H1 (cell line): Measurements from ENCODE around the gene CIAO2B. TPM values are rescaled to one million over a fixed set of nuclear protein-coding genes. Genes with fewer than 3 reads are reported as not detected.

ENCODE experiments used
- CTCF ChIA-PET: fragments of 300-600 bp; sonication (Branson Sonifier 250); formaldehyde crosslinking; loops from one replicate; lab custom pipeline; 2021; ENCODE audit not compliant: partially characterized antibody; lab: Charles Lee
- POLR2A ChIA-PET: fragments of 300-600 bp; sonication (Branson Sonifier 250); formaldehyde crosslinking; loops from one replicate; lab custom pipeline; 2021; ENCODE audit warnings: inconsistent platforms; ENCODE audit not compliant: partially characterized antibody; lab: Charles Lee
- DNase-seq, 2 experiments: peaks; one replicate each; pipeline versions ENCODE4 v3.0.0 to v3.0.0-alpha.2; 2010 to 2022; ENCODE audit warnings: low spot score in 2 of 2, low read depth in 1 of 2, mixed read lengths in 1 of 2
- FAIRE-seq: peaks from 2 replicates; lab custom pipeline; 2011; peaks lifted over from hg19 to GRCh38; lab: Jason Lieb, UNC
- H2AFZ ChIP-seq: 2 replicates; pipeline ENCODE4 v1.8.1; 2012; ENCODE audit warnings: low read length, inconsistent platforms
- H2AK5ac ChIP-seq: 2 replicates; pipeline ENCODE4 v1.6.1; 2013; ENCODE audit warnings: low read depth, low read length
- H2BK120ac ChIP-seq: replicated peaks from 2 replicates; pipeline ENCODE3; 2013; ENCODE audit warnings: low read depth, low read length, inconsistent platforms
- H2BK12ac ChIP-seq: 2 replicates; pipeline ENCODE4 v1.6.1; 2013; ENCODE audit warnings: low read depth, low read length
- H2BK15ac ChIP-seq: 2 replicates; pipeline ENCODE4 v1.6.1; 2013; ENCODE audit warnings: low read length
- H2BK20ac ChIP-seq: 2 replicates; pipeline ENCODE4 v1.6.1; 2013; ENCODE audit warnings: low read length
- H2BK5ac ChIP-seq: 2 replicates; pipeline ENCODE4 v1.6.1; 2013; ENCODE audit warnings: low read depth, low read length
- H3K14ac ChIP-seq: 2 replicates; pipeline ENCODE4 v1.6.1; 2013; ENCODE audit warnings: inconsistent platforms; ENCODE audit not compliant: insufficient read length
- H3K18ac ChIP-seq: 2 replicates; pipeline ENCODE4 v1.6.1; 2013; ENCODE audit warnings: low read length; ENCODE audit errors: extremely low read depth
- H3K23ac ChIP-seq: 2 replicates; pipeline ENCODE4 v1.6.1; 2013; ENCODE audit warnings: inconsistent platforms; ENCODE audit not compliant: insufficient read length
- H3K23me2 ChIP-seq: 2 replicates; pipeline ENCODE4 v1.6.1; 2013; ENCODE audit warnings: low read depth, low read length
- H3K27ac ChIP-seq: 2 replicates; pipeline ENCODE4 v1.6.1; 2011; ENCODE audit warnings: low read depth, low read length, inconsistent platforms
- H3K27me3 ChIP-seq, 4 experiments: replicated peaks in 1 of 4; 1 replicate in 1 of 4; 2 replicates in 3 of 4; pipeline versions ENCODE4 v1.6.1 to v1.8.1; 2011 to 2013; ENCODE audit warnings: low read length in 3 of 4, mild to moderate bottlenecking in 3 of 4, inconsistent platforms in 2 of 4, mixed read lengths in 2 of 4, moderate library complexity in 1 of 4; ENCODE audit not compliant: control insufficient read depth in 3 of 4, insufficient read depth in 3 of 4; ENCODE audit errors: extremely low read depth in 1 of 4
- H3K36me3 ChIP-seq, 4 experiments: 2 replicates each; pipeline versions ENCODE4 v1.6.1 to v1.8.1; 2011 to 2013; ENCODE audit warnings: mild to moderate bottlenecking in 4 of 4, low read length in 3 of 4, moderate library complexity in 2 of 4, control low read depth in 1 of 4, inconsistent platforms in 1 of 4; ENCODE audit not compliant: insufficient read depth in 4 of 4, control insufficient read depth in 2 of 4
- H3K4ac ChIP-seq: replicated peaks from 2 replicates; pipeline ENCODE3; 2013; ENCODE audit warnings: low read length, low read depth, mixed read lengths, inconsistent platforms; ENCODE audit not compliant: insufficient read length
- H3K4me1 ChIP-seq, 4 experiments: replicated peaks in 1 of 4; 1 replicate in 1 of 4; 2 replicates in 3 of 4; pipeline versions ENCODE4 v1.6.1 to v1.8.1; 2011 to 2013; ENCODE audit warnings: low read length in 3 of 4, inconsistent platforms in 2 of 4, mixed read lengths in 1 of 4; ENCODE audit not compliant: insufficient read depth in 4 of 4, control insufficient read depth in 3 of 4
- H3K4me2 ChIP-seq, 2 experiments: 2 replicates each; pipeline versions ENCODE4 v1.6.1 to v1.8.1; 2011 to 2013; ENCODE audit warnings: low read depth in 2 of 2, low read length in 2 of 2, control low read depth in 1 of 2, inconsistent platforms in 1 of 2, mild to moderate bottlenecking in 1 of 2; ENCODE audit not compliant: insufficient read depth in 1 of 2
- H3K4me3 ChIP-seq, 4 experiments: fragments of 200-600, 300-600 bp in 1 of 4; sonication (generic), shearing (Covaris generic), sonication (Bioruptor Twin) in 1 of 4; 2 replicates each; pipeline versions ENCODE4 v1.5.1 to v1.8.1; 2011 to 2016; ENCODE audit warnings: low read length in 4 of 4, low read depth in 3 of 4, control low read depth in 2 of 4, inconsistent platforms in 2 of 4, mild to moderate bottlenecking in 2 of 4, mixed read lengths in 1 of 4, moderate library complexity in 1 of 4; ENCODE audit not compliant: insufficient read depth in 2 of 4; ENCODE audit errors: extremely low read depth in 1 of 4
- H3K56ac ChIP-seq: replicated peaks from 2 replicates; pipeline ENCODE3; 2013; ENCODE audit warnings: low read depth, mild to moderate bottlenecking, mixed read lengths, low read length, inconsistent platforms; ENCODE audit not compliant: insufficient read length
- H3K79me1 ChIP-seq: 2 replicates; pipeline ENCODE4 v1.6.1; 2013; ENCODE audit warnings: low read depth, low read length, control low read depth
- H3K79me2 ChIP-seq, 2 experiments: 2 replicates each; pipeline versions ENCODE4 v1.6.1 to v1.8.1; 2012 to 2013; ENCODE audit warnings: low read length in 2 of 2, mild to moderate bottlenecking in 2 of 2, inconsistent platforms in 1 of 2; ENCODE audit not compliant: insufficient read depth in 2 of 2, control insufficient read depth in 1 of 2
- H3K9ac ChIP-seq, 4 experiments: replicated peaks in 1 of 4; 1 replicate in 1 of 4; 2 replicates in 3 of 4; pipeline versions ENCODE4 v1.6.1 to v1.8.1; 2011 to 2013; ENCODE audit warnings: low read depth in 3 of 4, low read length in 3 of 4, control low read depth in 2 of 4, mild to moderate bottlenecking in 2 of 4, moderate library complexity in 2 of 4, inconsistent platforms in 1 of 4; ENCODE audit errors: extremely low read depth in 1 of 4
- H3K9me3 ChIP-seq, 2 experiments: 2 replicates each; pipeline versions ENCODE4 v1.6.1 to v1.8.1; 2012 to 2013; ENCODE audit warnings: mild to moderate bottlenecking in 2 of 2, moderate library complexity in 2 of 2, control low read depth in 1 of 2, inconsistent platforms in 1 of 2, low read depth in 1 of 2, low read length in 1 of 2, mixed read lengths in 1 of 2; ENCODE audit not compliant: insufficient read depth in 2 of 2
- H4K20me1 ChIP-seq, 2 experiments: replicated peaks in 1 of 2; 2 replicates each; pipeline versions ENCODE3 to v1.8.1; 2011 to 2013; ENCODE audit warnings: inconsistent platforms in 2 of 2, low read length in 2 of 2, mild to moderate bottlenecking in 1 of 2; ENCODE audit not compliant: insufficient read depth in 2 of 2, control insufficient read depth in 1 of 2
- H4K5ac ChIP-seq: 2 replicates; pipeline ENCODE4 v1.6.1; 2013; ENCODE audit warnings: low read length, low read depth, mixed read lengths, inconsistent platforms; ENCODE audit not compliant: insufficient read length
- H4K8ac ChIP-seq: 2 replicates; pipeline ENCODE4 v1.8.0; 2013; ENCODE audit warnings: mild to moderate bottlenecking, moderate library complexity, low read length, inconsistent platforms; ENCODE audit not compliant: insufficient read depth; ENCODE audit errors: extremely low read depth
- H4K91ac ChIP-seq: replicated peaks from 2 replicates; pipeline ENCODE3; 2013; ENCODE audit warnings: low read length, mixed read lengths, inconsistent platforms; ENCODE audit not compliant: insufficient read length
- BRCA1 ChIP-seq: IDR thresholded peaks from 2 replicates; pipeline ENCODE4 v1.6.1; 2012; ENCODE audit warnings: low read depth, low read length, improper control_type of control experiment
- CHD2 ChIP-seq: IDR thresholded peaks from 2 replicates; pipeline ENCODE4 v1.6.1; 2012; ENCODE audit warnings: low read length, improper control_type of control experiment
- EGR1 ChIP-seq: IDR thresholded peaks from 2 replicates; pipeline ENCODE4 v1.6.1; 2011; ENCODE audit warnings: low read depth, low read length, borderline replicate concordance
- EP300 ChIP-seq, 2 experiments: IDR thresholded peaks; 1 replicate in 1 of 2; 2 replicates in 1 of 2; pipeline ENCODE4 v1.6.1; 2011 to 2012; ENCODE audit warnings: low read depth in 2 of 2, low read length in 2 of 2, mild to moderate bottlenecking in 2 of 2, borderline replicate concordance in 1 of 2, inconsistent platforms in 1 of 2, moderate library complexity in 1 of 2
- FOSL1 ChIP-seq: IDR thresholded peaks from 2 replicates; pipeline ENCODE4 v1.6.1; 2011; ENCODE audit warnings: mild to moderate bottlenecking, low read depth, low read length, moderate library complexity; ENCODE audit not compliant: insufficient read depth
- HDAC6 ChIP-seq: IDR thresholded peaks from one replicate; pipeline ENCODE4 v1.7.1; 2012; ENCODE audit warnings: low read depth, mild to moderate bottlenecking, inconsistent platforms, low read length, moderate library complexity
- JUND ChIP-seq: IDR thresholded peaks from 2 replicates; pipeline ENCODE4 v1.6.1; 2011; ENCODE audit warnings: mild to moderate bottlenecking, improper control_type of control experiment, low read length
- MAFK ChIP-seq: IDR thresholded peaks from 2 replicates; pipeline ENCODE4 v1.6.1; 2012; ENCODE audit warnings: low read depth, mild to moderate bottlenecking, improper control_type of control experiment, low read length
- NANOG ChIP-seq: IDR thresholded peaks from 2 replicates; pipeline ENCODE4 v1.6.1; 2011; ENCODE audit warnings: low read length, low read depth, mild to moderate bottlenecking, inconsistent platforms; ENCODE audit not compliant: insufficient read depth, poor library complexity, severe bottlenecking
- POLR2A ChIP-seq, 2 experiments: IDR thresholded peaks; 1 replicate in 1 of 2; 2 replicates in 1 of 2; pipeline ENCODE4 v1.6.1; 2011; ENCODE audit warnings: low read depth in 2 of 2, low read length in 2 of 2, mild to moderate bottlenecking in 2 of 2; ENCODE audit errors: control extremely low read depth in 1 of 2
- RBBP5 ChIP-seq: IDR thresholded peaks from 2 replicates; pipeline ENCODE4 v1.7.1; 2012; ENCODE audit warnings: low read depth, mild to moderate bottlenecking, inconsistent platforms, low read length, moderate library complexity, borderline replicate concordance
- RXRA ChIP-seq: IDR thresholded peaks from 2 replicates; pipeline ENCODE4 v1.6.1; 2011; ENCODE audit warnings: low read depth, mild to moderate bottlenecking, low read length, moderate library complexity; ENCODE audit not compliant: insufficient read depth
- SP4 ChIP-seq: IDR thresholded peaks from 2 replicates; pipeline ENCODE4 v1.6.1; 2012; ENCODE audit warnings: low read length, inconsistent platforms
- TEAD4 ChIP-seq: IDR thresholded peaks from 2 replicates; pipeline ENCODE4 v1.6.1; 2012; ENCODE audit warnings: low read depth, low read length, inconsistent platforms, mixed read lengths
- YY1 ChIP-seq: IDR thresholded peaks from 2 replicates; pipeline ENCODE4 v1.6.1; 2011; ENCODE audit warnings: low read depth, mild to moderate bottlenecking, low read length
- WGBS, 2 experiments: shearing (Covaris generic) in 1 of 2; methylation state at CpG; one replicate each; pipeline versions ENCODE4 v1.1.6 to v1.1.7; 2013 to 2015; ENCODE audit warnings: low lambda C conversion rate in 2 of 2, mixed read lengths in 2 of 2, inconsistent platforms in 1 of 2, low coverage in 1 of 2, missing lambda C conversion rate in 1 of 2; ENCODE audit not compliant: insufficient replicate concordance in 2 of 2, insufficient coverage in 1 of 2, insufficient read length in 1 of 2; ENCODE audit errors: extremely low coverage in 1 of 2, missing lambda C conversion rate in 1 of 2; 5-methylcytosine and 5-hydroxymethylcytosine counted together
- polyA plus RNA-seq, 7 experiments: library from polyadenylated mRNA; depleted of rRNA in 3 of 7; stranded (reverse) in 5 of 7; unstranded in 2 of 7; fragments of >200 nt in 5 of 7; fragments of 200-250 nt in 2 of 7; gene quantifications; 1 replicate in 5 of 7; 2 replicates in 1 of 7; 4 replicates in 1 of 7; pipeline versions ENCODE4 v1.2.1 to v1.2.3, GENCODE V29; 2011 to 2013; ENCODE audit warnings: missing spikeins in 2 of 7, mixed read lengths in 2 of 7
- total RNA-seq: library from RNA; stranded (reverse); fragmentation: NEBNext Ultra II Directional; extraction: Animal tissue kit (Norgen Biotek cat#: 25700); gene quantifications from 2 replicates; pipeline ENCODE4 v1.2.1, GENCODE V29; 2021

CIAO2B gene
- total and polyA plus RNA-seq, 2 of the 8 experiments (the other 6 are each of a cell fraction or from before 2014, with no cell fraction given) = 65.6 to 248 TPM

DNA sequence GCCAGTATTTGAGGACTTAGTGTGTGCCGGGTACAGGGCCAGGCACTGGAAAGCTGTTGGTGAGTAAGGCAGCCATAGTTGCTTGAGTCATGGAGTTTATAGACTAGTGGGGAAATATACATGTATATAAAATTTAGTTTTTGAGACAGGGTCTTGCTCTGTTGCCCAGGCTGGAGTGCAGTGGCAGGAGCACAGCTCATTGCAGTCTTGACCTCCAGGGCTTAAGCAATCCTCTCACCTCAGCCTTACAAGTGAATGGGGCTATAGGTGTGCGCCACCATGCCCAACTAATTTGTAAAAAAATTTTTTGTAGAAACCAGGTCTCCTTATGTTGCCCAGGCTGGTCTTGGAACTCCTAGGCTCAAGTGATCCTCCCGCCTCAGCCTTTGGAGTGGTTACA, 51.5 kb downstream of the CIAO2B start:
- H3K18ac ChIP-seq = no peak overlapping the region
- no peak overlapping the region for H2BK120ac ChIP-seq
- no peak overlapping the region for H3K14ac ChIP-seq
- H2BK15ac ChIP-seq = no peak overlapping the region
- peaks cover 0 to 3% (median 0%) of the 10 kb centered on the region in 4 experiments; a peak in 1 of 7 replicates for H3K27me3 ChIP-seq
- peaks cover 0 to 30% of the 10 kb centered on the region in 2 experiments; a peak in 3 of 4 replicates for H3K79me2 ChIP-seq
- WGBS, 2 experiments = 95% methylated on average over 3 of the region's 3 CpGs; no CpG with 5 or more reads in 1 of the 2 experiments
- H3K4me1 ChIP-seq = peaks cover 0 to 10% (median 3%) of the 10 kb centered on the region in 4 experiments; a peak in 3 of 7 replicates
- no peak overlapping the region for H4K91ac ChIP-seq
- H4K8ac ChIP-seq = no peak overlapping the region
- H3K4ac ChIP-seq = no peak overlapping the region
- H3K23me2 ChIP-seq = peaks cover 8% of the 10 kb centered on the region; the same call in 1 of the 2 replicates
- peaks cover 7 to 15% of the 10 kb centered on the region in 2 experiments for H4K20me1 ChIP-seq
- CTCF ChIA-PET = interaction anchor here (0.8 to 42.0 kb wide), 7 partner anchors 9 to 131 kb away, joined by 3 to 1009 read pairs (median 6); partner anchors contain the start of genes CDH16, DYNC1LI2 and RRAD
- no peak overlapping the region; a peak in 1 of 4 replicates for H3K4me2 ChIP-seq
- peak overlapping the region; percentile 17 for H3K23ac ChIP-seq
- no peak overlapping the region for H3K4me3 ChIP-seq
- H2AK5ac ChIP-seq = no peak overlapping the region
- no peak overlapping the region for H2BK12ac ChIP-seq
- no peak overlapping the region for H3K56ac ChIP-seq
- POLR2A ChIA-PET = interaction anchor here (0.6 to 3.0 kb wide), 2 partner anchors 54 to 131 kb away, joined by 3 to 8 read pairs; partner anchors contain the start of gene DYNC1LI2
- FAIRE-seq (no peak), DNase-seq (no peak)
- H2BK5ac ChIP-seq = no peak overlapping the region
- no peak overlapping the region for H2AFZ ChIP-seq
- no peak overlapping the region for H2BK20ac ChIP-seq
- H3K27ac ChIP-seq = no peak overlapping the region
- peaks cover 10 to 34% (median 22%) of the 10 kb centered on the region in 4 experiments for H3K36me3 ChIP-seq
- H3K9me3 ChIP-seq = no peaks in the 10 kb centered on the region
- H4K5ac ChIP-seq = no peak overlapping the region
- peaks cover 12% of the 10 kb centered on the region for H3K79me1 ChIP-seq
- H3K9ac ChIP-seq = no peak overlapping the region
- no peak for TF ChIP-seq TEAD4
- no peak for TF ChIP-seq POLR2A (IDR thresholded peaks at IDR 0.05; ENCODE audit: control extremely low read depth in 1 of 2, low read depth in 2 of 2, low read length in 2 of 2)
- no peak for TF ChIP-seq JUND
- TF ChIP-seq NANOG = no peak
- no peak for TF ChIP-seq EP300 (IDR thresholded peaks at IDR 0.05; ENCODE audit: borderline replicate concordance in 1 of 2, low read depth in 2 of 2, low read length in 2 of 2)
- TF ChIP-seq HDAC6 = no peak
- no peak for TF ChIP-seq RBBP5
- no peak for TF ChIP-seq FOSL1
- TF ChIP-seq MAFK = no peak
- no peak for TF ChIP-seq RXRA
- TF ChIP-seq CHD2 = no peak
- TF ChIP-seq YY1 = no peak
- no peak for TF ChIP-seq BRCA1
- TF ChIP-seq EGR1 = no peak
- TF ChIP-seq SP4 = no peak
